Prostate gland (tissue), 2 donors: ENCODE measurements around the gene ANKS3.

Experiments
- CTCF ChIP-seq, 4 experiments: fragments of 200-600 bp in 2 of 4; fragments of 450-650 bp in 2 of 4; sonication (generic) in 2 of 4; IDR thresholded peaks; 1 replicate in 3 of 4; 2 replicates in 1 of 4; pipeline ENCODE4 v1.5.1; 2016 to 2019; ENCODE audit warnings: antibody characterized with exemption in 4 of 4, mild to moderate bottlenecking in 2 of 4, moderate library complexity in 2 of 4
- POLR2A ChIP-seq: fragments of 450-650 bp; IDR thresholded peaks from one replicate; pipeline ENCODE4 v1.6.1; 2016; ENCODE audit warnings: antibody characterized with exemption, mild to moderate bottlenecking
- POLR2AphosphoS5 ChIP-seq: sonication (generic); formaldehyde crosslinking; IDR thresholded peaks from one replicate; pipeline ENCODE4 v1.6.1; 2017; ENCODE audit warnings: antibody characterized with exemption

GRCh38 chr16:4676831-4677230 lies 57.2 kb downstream of the ANKS3 start:
- TF ChIP-seq CTCF (IDR thresholded peaks at IDR 0.05) (no peak), POLR2AphosphoS5 (no peak), POLR2A (no peak)
